A549 (cell line): ENCODE measurements around the gene TP53I11. TPM values are rescaled to one million over a fixed set of nuclear protein-coding genes. Genes with fewer than 3 reads are reported as not detected.

Experiments used
- ATAC-seq, 2 experiments: fragments of 200-7000 bp in 1 of 2; fragments of >200 bp in 1 of 2; cut with Nextera tagmentation in 1 of 2; cut with Tn5 transposase in 1 of 2; 3 replicates each; pipeline versions ENCODE4 v1.8.0 to v1.9.1; 2018 to 2020; ENCODE audit warnings: mild to moderate bottlenecking in 1 of 2, moderate library complexity in 1 of 2
- CTCF ChIA-PET: fragments of 300-600 bp; sonication (Branson Sonifier 250); formaldehyde crosslinking; extraction: SDS; loops from one replicate; lab custom pipeline; 2021; ENCODE audit warnings: antibody characterized with exemption, inconsistent platforms; lab: Yijun Ruan, JAX
- POLR2A ChIA-PET: fragments of 350-600 bp; formaldehyde crosslinking; extraction: SDS; loops from one replicate; lab custom pipeline; 2021; ENCODE audit warnings: antibody characterized with exemption, inconsistent platforms; lab: Yijun Ruan, JAX
- DNase-seq, 2 experiments: peaks; one replicate each; pipeline versions ENCODE4 v3.0.0 to v3.0.0-alpha.2; 2011 to 2016; ENCODE audit warnings: low read depth in 1 of 2, low spot score in 1 of 2
- FAIRE-seq: peaks from 2 replicates; lab custom pipeline; 2011; peaks lifted over from hg19 to GRCh38; lab: Jason Lieb, UNC
- H3K27ac ChIP-seq, 2 experiments: fragments of >200 bp; sonication (Bioruptor Twin); formaldehyde crosslinking; 3 replicates each; pipeline ENCODE4 v1.5.1; 2016 to 2017
- H3K4me1 ChIP-seq: fragments of >200 bp; sonication (Bioruptor Twin); formaldehyde crosslinking; 3 replicates; pipeline ENCODE4 v1.6.1; 2016
- H3K4me2 ChIP-seq: fragments of >200 bp; sonication (Bioruptor Twin); formaldehyde crosslinking; 3 replicates; pipeline ENCODE4 v1.6.1; 2016
- H3K4me3 ChIP-seq: fragments of >200 bp; sonication (Bioruptor Twin); formaldehyde crosslinking; 3 replicates; pipeline ENCODE4 v1.5.1; 2016
- H3K9me3 ChIP-seq: fragments of >200 bp; sonication (Bioruptor Twin); formaldehyde crosslinking; 3 replicates; pipeline ENCODE4 v1.6.1; 2016
- CHD4 ChIP-seq: fragments of 200-600 bp; sonication (generic); IDR thresholded peaks from 2 replicates; pipeline ENCODE4 v1.6.1; 2016; ENCODE audit warnings: antibody characterized with exemption, mild to moderate bottlenecking, borderline replicate concordance
- EHF ChIP-seq: fragments of 250-450 bp; sonication (Bioruptor Pico); IDR thresholded peaks from 2 replicates; pipeline ENCODE4 v1.5.0; 2020; ENCODE audit warnings: mild to moderate bottlenecking
- EHMT2 ChIP-seq: fragments of 200-600 bp; sonication (generic); IDR thresholded peaks from 2 replicates; pipeline ENCODE4 v1.6.1; 2016; ENCODE audit warnings: antibody characterized with exemption, low read depth, mild to moderate bottlenecking, moderate library complexity
- FOSB ChIP-seq: fragments of 250-450 bp; sonication (Bioruptor Pico); IDR thresholded peaks from 2 replicates; pipeline ENCODE4 v1.5.0; 2020; ENCODE audit warnings: mild to moderate bottlenecking, moderate library complexity
- FOSL2 ChIP-seq, 2 experiments: fragments of 450-650 bp in 1 of 2; fragments of >200 bp in 1 of 2; sonication (Bioruptor Twin) in 1 of 2; formaldehyde crosslinking; IDR thresholded peaks; 2 replicates each; pipeline versions ENCODE4 v1.5.0 to v1.6.1; 2016 to 2020; ENCODE audit warnings: mild to moderate bottlenecking in 1 of 2, moderate library complexity in 1 of 2
- HEYL ChIP-seq: fragments of 250-450 bp; sonication (Bioruptor Pico); IDR thresholded peaks from 2 replicates; pipeline ENCODE4 v1.8.0; 2021; ENCODE audit warnings: mild to moderate bottlenecking, moderate library complexity
- MAZ ChIP-seq: fragments of 150-350 bp; IDR thresholded peaks from 2 replicates; pipeline ENCODE4 v1.6.1; 2014; ENCODE audit warnings: antibody characterized with exemption, low read depth, low read length, borderline replicate concordance
- NPAS2 ChIP-seq: fragments of 250-450 bp; sonication (Bioruptor Pico); IDR thresholded peaks from 2 replicates; pipeline ENCODE4 v1.8.0; 2022; ENCODE audit warnings: mild to moderate bottlenecking, moderate library complexity, borderline replicate concordance
- NR3C1 ChIP-seq: fragments of >200 bp; sonication (Bioruptor Twin); formaldehyde crosslinking; IDR thresholded peaks from 3 replicates; pipeline ENCODE4 v1.6.1; 2017
- PHF8 ChIP-seq: fragments of 200-600 bp; sonication (generic); IDR thresholded peaks from 2 replicates; pipeline ENCODE4 v1.6.1; 2016; ENCODE audit warnings: low read depth, mild to moderate bottlenecking, antibody characterized with exemption, moderate library complexity, borderline replicate concordance
- RNF2 ChIP-seq: fragments of 200-600 bp; sonication (generic); IDR thresholded peaks from 2 replicates; pipeline ENCODE4 v1.6.1; 2016; ENCODE audit warnings: low read depth, mild to moderate bottlenecking, antibody characterized with exemption, moderate library complexity, borderline replicate concordance
- SMC3 ChIP-seq: fragments of >200 bp; sonication (Bioruptor Twin); formaldehyde crosslinking; IDR thresholded peaks from 3 replicates; pipeline ENCODE4 v1.6.1; 2018; ENCODE audit warnings: inconsistent platforms
- TP53 ChIP-seq: fragments of 250-450 bp; sonication (Bioruptor Pico); IDR thresholded peaks from 2 replicates; pipeline ENCODE4 v1.5.0; 2021; ENCODE audit warnings: mild to moderate bottlenecking, moderate library complexity
- ZNF302 ChIP-seq: fragments of 250-450 bp; sonication (Bioruptor Pico); IDR thresholded peaks from 2 replicates; pipeline ENCODE4 v1.9.0; 2021; ENCODE audit warnings: inconsistent platforms, mild to moderate bottlenecking, moderate library complexity
- WGBS: methylation state at CpG from one replicate; pipeline ENCODE4 v1.1.6; 2017; ENCODE audit errors: missing lambda C conversion rate; 5-methylcytosine and 5-hydroxymethylcytosine counted together
- polyA plus RNA-seq, 4 experiments: library from polyadenylated mRNA; depleted of rRNA in 3 of 4; stranded (reverse); fragments of >200 nt; fragmentation: RNase III in 1 of 4; extraction: RNeasy Plus Mini Kit Qiagen cat#74134 plus additional on column Dnase treatment in 1 of 4; gene quantifications; 2 replicates in 3 of 4; 3 replicates in 1 of 4; pipeline ENCODE4 v1.2.3, GENCODE V29; 2011 to 2017
- TF ChIP-seq, protein P1 (sequence below): fragments of >200 bp; sonication (Bioruptor Twin); formaldehyde crosslinking; IDR thresholded peaks from 3 replicates; pipeline ENCODE4 v1.5.1; 2016
- TF ChIP-seq, protein P2 (sequence below): fragments of >200 bp; sonication (Bioruptor Twin); formaldehyde crosslinking; IDR thresholded peaks from 2 replicates; pipeline ENCODE4 v1.6.1; 2016
- TF ChIP-seq, protein P3 (sequence below): IDR thresholded peaks from 2 replicates; pipeline ENCODE4 v1.6.1; 2012
- TF ChIP-seq, protein P4 (sequence below): fragments of 200-600 bp; sonication (generic); IDR thresholded peaks from 2 replicates; pipeline ENCODE4 v1.6.1; 2016; ENCODE audit warnings: antibody characterized with exemption, mild to moderate bottlenecking, moderate library complexity
- TF ChIP-seq, protein P5 (sequence below): IDR thresholded peaks from 2 replicates; pipeline ENCODE4 v1.6.1; 2012

TP53I11 gene
- polyA plus RNA-seq, 2 of the 4 experiments (the other 2 are of a cell fraction): 11.2 to 28.2 TPM

DNA sequence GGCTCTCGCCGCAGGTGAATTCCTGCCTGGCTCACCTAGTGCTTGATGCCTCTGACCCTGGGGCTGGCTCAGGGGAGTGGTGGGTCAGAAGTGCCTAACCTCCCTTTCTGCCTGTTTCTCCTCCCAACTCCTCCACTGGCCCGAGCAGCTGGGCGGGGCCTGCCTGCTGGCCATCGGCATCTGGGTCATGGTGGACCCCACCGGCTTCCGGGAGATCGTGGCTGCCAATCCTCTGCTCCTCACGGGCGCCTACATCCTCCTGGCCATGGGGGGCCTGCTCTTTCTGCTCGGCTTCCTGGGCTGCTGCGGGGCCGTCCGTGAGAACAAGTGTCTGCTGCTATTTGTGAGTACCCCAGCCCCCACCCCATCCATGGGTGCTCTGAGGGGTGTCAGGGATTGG, 41.1 kb downstream of the TP53I11 start:
- ATAC-seq (no peak), FAIRE-seq (no peak), DNase-seq (no peak)
- TF ChIP-seq PHF8 (no peak), SMC3 (no peak)
- ChIA-PET CTCF (interaction anchor here (1.4 to 16.4 kb wide), 4 partner anchors 15 to 287 kb away, joined by 3 to 400 read pairs (median 46); no protein-coding TSS in a partner anchor), POLR2A (no interaction called here)
- no peak overlapping the region for H3K27ac ChIP-seq
- H3K9me3 ChIP-seq: no peaks in the 10 kb centered on the region
- H3K4me2 ChIP-seq: no peak overlapping the region
- no peaks in the 10 kb centered on the region for H3K4me1 ChIP-seq
- WGBS: 84% methylated on average over 8 of the region's 14 CpGs
- no peak overlapping the region for H3K4me3 ChIP-seq

DNA sequence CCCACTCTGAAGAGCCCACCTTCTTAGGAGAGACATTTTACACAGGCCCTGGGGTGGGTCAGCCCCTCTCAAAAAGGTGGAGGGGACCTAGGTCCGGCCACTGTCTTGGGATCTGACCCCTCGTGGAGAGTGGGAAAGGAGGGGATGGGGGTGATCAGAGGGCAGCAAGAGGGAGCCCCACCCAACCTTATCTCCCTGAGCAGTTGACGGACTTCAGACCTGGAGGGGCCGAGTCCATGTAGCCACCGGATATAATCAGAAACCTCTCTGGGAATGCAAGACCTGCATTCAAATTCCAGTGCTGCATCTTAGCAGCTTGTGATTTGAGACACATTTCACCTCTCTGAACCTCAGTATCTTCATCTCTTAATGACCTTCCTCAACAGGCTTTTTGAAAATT, 44.0 kb downstream of the TP53I11 start:
- Histone ChIP-seq H3K4me1 (no peaks in the 10 kb centered on the region), H3K27ac (no peak overlapping the region), H3K4me3 (no peak overlapping the region), H3K9me3 (no peaks in the 10 kb centered on the region), H3K4me2 (no peak overlapping the region)
- ATAC-seq (no peak), FAIRE-seq (no peak), DNase-seq (no peak)
- 40% methylated on average over 5 of the region's 5 CpGs for WGBS
- no peak for TF ChIP-seq FOSL2 (IDR thresholded peaks at IDR 0.05)
- TF ChIP-seq FOSL2 (CRISPR knock-in tag; IDR thresholded peaks at IDR 0.05): no peak
- TF ChIP-seq, protein P1, sequence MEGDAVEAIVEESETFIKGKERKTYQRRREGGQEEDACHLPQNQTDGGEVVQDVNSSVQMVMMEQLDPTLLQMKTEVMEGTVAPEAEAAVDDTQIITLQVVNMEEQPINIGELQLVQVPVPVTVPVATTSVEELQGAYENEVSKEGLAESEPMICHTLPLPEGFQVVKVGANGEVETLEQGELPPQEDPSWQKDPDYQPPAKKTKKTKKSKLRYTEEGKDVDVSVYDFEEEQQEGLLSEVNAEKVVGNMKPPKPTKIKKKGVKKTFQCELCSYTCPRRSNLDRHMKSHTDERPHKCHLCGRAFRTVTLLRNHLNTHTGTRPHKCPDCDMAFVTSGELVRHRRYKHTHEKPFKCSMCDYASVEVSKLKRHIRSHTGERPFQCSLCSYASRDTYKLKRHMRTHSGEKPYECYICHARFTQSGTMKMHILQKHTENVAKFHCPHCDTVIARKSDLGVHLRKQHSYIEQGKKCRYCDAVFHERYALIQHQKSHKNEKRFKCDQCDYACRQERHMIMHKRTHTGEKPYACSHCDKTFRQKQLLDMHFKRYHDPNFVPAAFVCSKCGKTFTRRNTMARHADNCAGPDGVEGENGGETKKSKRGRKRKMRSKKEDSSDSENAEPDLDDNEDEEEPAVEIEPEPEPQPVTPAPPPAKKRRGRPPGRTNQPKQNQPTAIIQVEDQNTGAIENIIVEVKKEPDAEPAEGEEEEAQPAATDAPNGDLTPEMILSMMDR: no peak
- TF ChIP-seq FOSB (CRISPR knock-in tag): no peak
- TF ChIP-seq, protein P2, sequence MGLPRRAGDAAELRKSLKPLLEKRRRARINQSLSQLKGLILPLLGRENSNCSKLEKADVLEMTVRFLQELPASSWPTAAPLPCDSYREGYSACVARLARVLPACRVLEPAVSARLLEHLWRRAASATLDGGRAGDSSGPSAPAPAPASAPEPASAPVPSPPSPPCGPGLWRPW: no peak
- TF ChIP-seq ZNF302 (CRISPR knock-in tag): no peak
- TF ChIP-seq NR3C1: no peak
- TF ChIP-seq HEYL (CRISPR knock-in tag): no peak
- TF ChIP-seq, protein P3, sequence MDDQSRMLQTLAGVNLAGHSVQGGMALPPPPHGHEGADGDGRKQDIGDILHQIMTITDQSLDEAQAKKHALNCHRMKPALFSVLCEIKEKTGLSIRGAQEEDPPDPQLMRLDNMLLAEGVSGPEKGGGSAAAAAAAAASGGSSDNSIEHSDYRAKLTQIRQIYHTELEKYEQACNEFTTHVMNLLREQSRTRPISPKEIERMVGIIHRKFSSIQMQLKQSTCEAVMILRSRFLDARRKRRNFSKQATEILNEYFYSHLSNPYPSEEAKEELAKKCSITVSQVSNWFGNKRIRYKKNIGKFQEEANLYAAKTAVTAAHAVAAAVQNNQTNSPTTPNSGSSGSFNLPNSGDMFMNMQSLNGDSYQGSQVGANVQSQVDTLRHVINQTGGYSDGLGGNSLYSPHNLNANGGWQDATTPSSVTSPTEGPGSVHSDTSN: no peak
- no peak for TF ChIP-seq SMC3
- no peak for TF ChIP-seq TP53 (CRISPR knock-in tag)
- ChIA-PET POLR2A (no interaction called here), CTCF (interaction anchor here (1.1 to 16.4 kb wide), 7 partner anchors 12 to 350 kb away, joined by 3 to 400 read pairs (median 5); no protein-coding TSS in a partner anchor)

DNA sequence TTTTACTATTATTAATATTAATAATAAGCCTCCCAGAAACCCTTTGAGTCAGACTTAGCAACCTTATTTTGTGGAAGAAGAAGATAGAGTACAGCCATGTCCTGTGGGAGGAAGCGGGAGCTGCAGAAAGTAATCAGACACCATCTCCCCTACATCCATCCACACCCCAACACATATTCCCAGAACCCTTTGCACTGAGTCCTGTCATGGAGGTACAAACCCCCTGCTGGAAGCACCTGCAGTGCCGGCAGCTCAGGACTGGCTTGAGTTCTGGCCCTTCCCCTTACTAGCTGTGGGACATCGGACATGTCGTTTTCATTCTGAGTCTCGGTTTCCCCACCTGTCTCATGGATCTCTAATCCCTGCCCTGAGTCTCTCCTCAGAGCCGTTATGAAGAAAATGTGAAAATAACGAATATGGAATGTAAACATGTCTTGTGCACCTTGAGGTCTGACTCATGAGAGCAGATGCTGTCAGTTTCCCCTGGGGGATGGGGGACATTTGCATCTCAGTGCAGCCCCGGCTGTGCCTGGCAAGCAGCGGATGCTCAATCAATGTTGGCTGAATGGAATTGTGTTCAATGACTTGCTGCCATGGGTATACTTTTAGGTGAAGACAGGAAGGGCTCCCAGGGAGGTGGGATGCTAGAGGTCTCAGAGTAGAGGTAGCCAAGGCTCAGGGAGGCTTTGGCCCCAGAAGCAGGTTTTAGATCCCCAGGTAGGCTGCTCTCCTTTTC, 45.4 kb downstream of the TP53I11 start:
- Histone ChIP-seq H3K9me3 (no peaks in the 10 kb centered on the region), H3K4me3 (no peak overlapping the region), H3K4me1 (no peaks in the 10 kb centered on the region), H3K27ac (no peak overlapping the region), H3K4me2 (no peak overlapping the region)
- 61% methylated on average over 9 of the region's 9 CpGs for WGBS
- CTCF ChIA-PET: interaction anchor here (1.2 to 6.8 kb wide), 3 partner anchors 129 to 348 kb away, joined by 3 to 48 read pairs (median 9); no protein-coding TSS in a partner anchor
- DNase-seq (no peak), FAIRE-seq (no peak), ATAC-seq (no peak)
- POLR2A ChIA-PET: no interaction called here
- no peak for TF ChIP-seq NPAS2
- TF ChIP-seq, protein P1: no peak
- TF ChIP-seq, protein P4, sequence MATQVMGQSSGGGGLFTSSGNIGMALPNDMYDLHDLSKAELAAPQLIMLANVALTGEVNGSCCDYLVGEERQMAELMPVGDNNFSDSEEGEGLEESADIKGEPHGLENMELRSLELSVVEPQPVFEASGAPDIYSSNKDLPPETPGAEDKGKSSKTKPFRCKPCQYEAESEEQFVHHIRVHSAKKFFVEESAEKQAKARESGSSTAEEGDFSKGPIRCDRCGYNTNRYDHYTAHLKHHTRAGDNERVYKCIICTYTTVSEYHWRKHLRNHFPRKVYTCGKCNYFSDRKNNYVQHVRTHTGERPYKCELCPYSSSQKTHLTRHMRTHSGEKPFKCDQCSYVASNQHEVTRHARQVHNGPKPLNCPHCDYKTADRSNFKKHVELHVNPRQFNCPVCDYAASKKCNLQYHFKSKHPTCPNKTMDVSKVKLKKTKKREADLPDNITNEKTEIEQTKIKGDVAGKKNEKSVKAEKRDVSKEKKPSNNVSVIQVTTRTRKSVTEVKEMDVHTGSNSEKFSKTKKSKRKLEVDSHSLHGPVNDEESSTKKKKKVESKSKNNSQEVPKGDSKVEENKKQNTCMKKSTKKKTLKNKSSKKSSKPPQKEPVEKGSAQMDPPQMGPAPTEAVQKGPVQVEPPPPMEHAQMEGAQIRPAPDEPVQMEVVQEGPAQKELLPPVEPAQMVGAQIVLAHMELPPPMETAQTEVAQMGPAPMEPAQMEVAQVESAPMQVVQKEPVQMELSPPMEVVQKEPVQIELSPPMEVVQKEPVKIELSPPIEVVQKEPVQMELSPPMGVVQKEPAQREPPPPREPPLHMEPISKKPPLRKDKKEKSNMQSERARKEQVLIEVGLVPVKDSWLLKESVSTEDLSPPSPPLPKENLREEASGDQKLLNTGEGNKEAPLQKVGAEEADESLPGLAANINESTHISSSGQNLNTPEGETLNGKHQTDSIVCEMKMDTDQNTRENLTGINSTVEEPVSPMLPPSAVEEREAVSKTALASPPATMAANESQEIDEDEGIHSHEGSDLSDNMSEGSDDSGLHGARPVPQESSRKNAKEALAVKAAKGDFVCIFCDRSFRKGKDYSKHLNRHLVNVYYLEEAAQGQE: no peak
- TF ChIP-seq EHF: no peak
- TF ChIP-seq RNF2: no peak
- no peak for TF ChIP-seq HEYL (CRISPR knock-in tag)
- no peak for TF ChIP-seq EHMT2
- TF ChIP-seq FOSB (CRISPR knock-in tag): no peak
- TF ChIP-seq, protein P3: no peak
- no peak for TF ChIP-seq PHF8
- TF ChIP-seq, protein P5, sequence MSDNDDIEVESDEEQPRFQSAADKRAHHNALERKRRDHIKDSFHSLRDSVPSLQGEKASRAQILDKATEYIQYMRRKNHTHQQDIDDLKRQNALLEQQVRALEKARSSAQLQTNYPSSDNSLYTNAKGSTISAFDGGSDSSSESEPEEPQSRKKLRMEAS: no peak
- TF ChIP-seq MAZ: no peak
- TF ChIP-seq CHD4: no peak
